Liver (tissue), 9 donors: Measurements from ENCODE around the gene RPL23. TPM values are rescaled to one million over a fixed set of nuclear protein-coding genes. Genes with fewer than 3 reads are reported as not detected.
A peak's percentile ranks its signal among the peaks of the same experiment; 100 is the strongest.

Experiments
- DNase-seq: peaks from one replicate; pipeline ENCODE4 v3.0.0-alpha.2; 2017; ENCODE audit warnings: low spot score
- H3K27ac ChIP-seq, 2 donors: one replicate each; pipeline ENCODE4 v1.7.0; 2013; ENCODE audit warnings: inconsistent platforms in 2 of 2, low read length in 2 of 2, control low read depth in 1 of 2, low read depth in 1 of 2, mild to moderate bottlenecking in 1 of 2
- H3K27me3 ChIP-seq, 4 donors: one replicate each; pipeline versions ENCODE4 v1.6.1 to v1.7.0; 2013; ENCODE audit warnings: low read length in 3 of 4, inconsistent platforms in 1 of 4, mild to moderate bottlenecking in 1 of 4, moderate library complexity in 1 of 4; ENCODE audit not compliant: control insufficient read depth in 4 of 4, insufficient read depth in 4 of 4
- H3K36me3 ChIP-seq, 4 donors: one replicate each; pipeline versions ENCODE4 v1.6.1 to v1.7.0; 2013; ENCODE audit warnings: low read length in 3 of 4, mild to moderate bottlenecking in 3 of 4, low read depth in 1 of 4, moderate library complexity in 1 of 4; ENCODE audit not compliant: control insufficient read depth in 4 of 4, insufficient read depth in 3 of 4
- H3K4me1 ChIP-seq, 4 donors: one replicate each; pipeline versions ENCODE4 v1.6.1 to v1.7.0; 2013; ENCODE audit warnings: low read length in 3 of 4, mild to moderate bottlenecking in 3 of 4, moderate library complexity in 1 of 4; ENCODE audit not compliant: control insufficient read depth in 4 of 4, insufficient read depth in 4 of 4
- H3K4me3 ChIP-seq, 3 donors: one replicate each; pipeline versions ENCODE4 v1.6.1 to v1.7.0; 2013; ENCODE audit warnings: low read length in 3 of 3, control low read depth in 1 of 3, low read depth in 1 of 3, mild to moderate bottlenecking in 1 of 3
- H3K9ac ChIP-seq, 2 donors: one replicate each; pipeline ENCODE4 v1.7.0; 2013; ENCODE audit warnings: low read length in 2 of 2, mild to moderate bottlenecking in 2 of 2, moderate library complexity in 2 of 2, control low read depth in 1 of 2, low read depth in 1 of 2
- H3K9me3 ChIP-seq, 4 donors: one replicate each; pipeline versions ENCODE4 v1.6.1 to v1.7.0; 2013; ENCODE audit warnings: low read length in 3 of 4; ENCODE audit not compliant: control insufficient read depth in 4 of 4
- ATF3 ChIP-seq: IDR thresholded peaks from 2 replicates; pipeline ENCODE4 v1.6.1; 2016; ENCODE audit warnings: antibody characterized with exemption
- CTCF ChIP-seq: fragments of 150-350 bp; IDR thresholded peaks from 2 replicates; pipeline ENCODE4 v1.5.1; 2017; ENCODE audit warnings: improper control_type of control experiment, low read depth, low read length; ENCODE audit not compliant: missing input control
- EGR1 ChIP-seq, 2 donors: IDR thresholded peaks; 2 replicates each; pipeline ENCODE4 v1.6.1; 2016 to 2018; ENCODE audit warnings: antibody characterized with exemption in 2 of 2, low read depth in 2 of 2
- FOXA1 ChIP-seq: IDR thresholded peaks from 2 replicates; pipeline ENCODE4 v1.6.1; 2016; ENCODE audit warnings: antibody characterized with exemption
- FOXA2 ChIP-seq: IDR thresholded peaks from 2 replicates; pipeline ENCODE4 v1.6.1; 2016; ENCODE audit warnings: antibody characterized with exemption
- GABPA ChIP-seq, 2 donors: IDR thresholded peaks in 1 of 2; conservative IDR thresholded peaks in 1 of 2; 2 replicates each; pipeline ENCODE4 v1.6.1; 2016; ENCODE audit warnings: antibody characterized with exemption in 2 of 2, mild to moderate bottlenecking in 1 of 2, moderate library complexity in 1 of 2
- HNF4A ChIP-seq, 2 donors: conservative IDR thresholded peaks; 2 replicates each; pipeline ENCODE4 v1.6.1; 2016; ENCODE audit warnings: antibody characterized with exemption in 2 of 2, mild to moderate bottlenecking in 2 of 2
- HNF4G ChIP-seq: IDR thresholded peaks from 2 replicates; pipeline ENCODE4 v1.6.1; 2016; ENCODE audit warnings: antibody characterized with exemption
- JUND ChIP-seq, 2 donors: IDR thresholded peaks; 2 replicates each; pipeline ENCODE4 v1.6.1; 2016; ENCODE audit warnings: antibody characterized with exemption in 2 of 2
- MAX ChIP-seq: IDR thresholded peaks from 2 replicates; pipeline ENCODE4 v1.6.1; 2016; ENCODE audit warnings: antibody characterized with exemption
- NR2F2 ChIP-seq: IDR thresholded peaks from 2 replicates; pipeline ENCODE4 v1.6.1; 2016; ENCODE audit warnings: antibody characterized with exemption
- RAD21 ChIP-seq, 2 donors: IDR thresholded peaks; 2 replicates each; pipeline ENCODE4 v1.6.1; 2016; ENCODE audit warnings: antibody characterized with exemption in 2 of 2, mild to moderate bottlenecking in 2 of 2
- REST ChIP-seq: IDR thresholded peaks from 2 replicates; pipeline ENCODE4 v1.6.1; 2016; ENCODE audit warnings: antibody characterized with exemption, mild to moderate bottlenecking
- RXRA ChIP-seq, 2 donors: IDR thresholded peaks; 2 replicates each; pipeline ENCODE4 v1.6.1; 2017 to 2018; ENCODE audit warnings: antibody characterized with exemption in 2 of 2, mild to moderate bottlenecking in 1 of 2
- SP1 ChIP-seq: IDR thresholded peaks from 2 replicates; pipeline ENCODE4 v1.6.1; 2018; ENCODE audit warnings: antibody characterized with exemption, mild to moderate bottlenecking
- TAF1 ChIP-seq: conservative IDR thresholded peaks from 2 replicates; pipeline ENCODE4 v1.6.1; 2016; ENCODE audit warnings: antibody characterized with exemption, mild to moderate bottlenecking
- YY1 ChIP-seq: IDR thresholded peaks from 2 replicates; pipeline ENCODE4 v1.6.1; 2016; ENCODE audit warnings: antibody characterized with exemption, mild to moderate bottlenecking
- WGBS: extraction: QIAGEN DNeasy Blood & Tissue Kit; methylation state at CpG from one replicate; pipeline ENCODE4 v1.1.7; 2013; 5-methylcytosine and 5-hydroxymethylcytosine counted together
- polyA plus RNA-seq, 2 donors: library from polyadenylated mRNA; stranded (reverse) in 1 of 2; unstranded in 1 of 2; fragments of 200-250 nt in 1 of 2; fragments of >200 nt in 1 of 2; fragmentation: Nextera tagmentation in 1 of 2; extraction: Ambion mirVana in 1 of 2; gene quantifications; one replicate each; pipeline versions ENCODE4 v1.2.1 to v1.2.3, GENCODE V29; 2013 to 2015
- total RNA-seq, 2 donors: library from RNA; depleted of rRNA; stranded (reverse); fragments of >200 nt; gene quantifications; one replicate each; pipeline ENCODE4 v1.2.3, GENCODE V29; 2014
- TF ChIP-seq, protein P1 (sequence below): IDR thresholded peaks from 2 replicates; pipeline ENCODE4 v1.6.1; 2016; ENCODE audit warnings: antibody characterized with exemption
- donor health status: healthy.
- donor health status: healthy.
- donor health status: healthy.
- donor health status: healthy.
- donor health status: healthy.

Gene RPL23
- total and polyA plus RNA-seq, 4 donors = 284 to 797 (median 646) TPM

DNA sequence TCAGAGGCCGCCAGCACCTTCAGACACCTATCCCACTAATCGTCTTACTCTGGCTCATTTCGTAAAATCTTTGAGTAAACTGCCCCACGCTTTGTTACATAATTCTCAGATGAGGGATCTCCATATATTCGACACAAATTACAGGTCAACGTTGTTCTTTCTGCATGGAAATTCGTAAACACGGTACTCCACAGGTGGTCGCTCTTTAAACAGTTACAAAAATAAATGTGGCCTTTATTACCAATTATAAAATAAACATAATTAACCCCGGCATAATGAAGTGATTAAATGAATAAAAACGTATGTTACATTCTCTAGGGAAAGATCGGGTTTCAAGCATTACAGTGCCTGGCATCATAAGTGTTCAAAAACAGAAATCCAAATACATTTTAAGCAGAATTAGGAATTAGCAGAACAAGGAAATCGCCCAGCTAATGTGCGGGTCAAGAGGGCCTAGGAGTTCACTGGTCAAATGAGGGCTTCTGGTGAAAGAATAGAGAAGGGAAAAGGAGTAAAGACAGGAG is 53.2 kb downstream of the RPL23 start:
- Histone ChIP-seq H3K27me3 (no peaks in the 10 kb centered on the region), H3K4me1 (peaks cover 4 to 37% (median 26%) of the 10 kb centered on the region in 4 donors), H3K4me3 (peak overlapping the region; percentile 52 to 82 (median 63)), H3K9ac (peak overlapping the region in 1 of 2 donors; percentile 9), H3K36me3 (peaks cover 12 to 35% (median 29%) of the 10 kb centered on the region in 4 donors), H3K9me3 (no peaks in the 10 kb centered on the region), H3K27ac (peak overlapping the region; percentile 93 to 99)
- no peak for DNase-seq
- WGBS = 25% methylated on average over 14 of the region's 14 CpGs
- TF ChIP-seq REST (no peak), NR2F2 (no peak), ATF3 (no peak), HNF4A (conservative IDR thresholded peaks at IDR 0.05) (peak; percentile 2 to 4)

GRCh38 chr17:38799501-38800236 is 53.9 kb downstream of the RPL23 start, which contains the start of gene PIP4K2B:
Gene PIP4K2B (minus strand): TSS chr17:38799556. CDS start chr17:38799424, 132 bp downstream.
- Histone ChIP-seq H3K9ac (peak within 1 kb of the TSS; percentile 54 to 81), H3K27me3 (no peaks in the 10 kb centered on the region), H3K9me3 (no peaks in the 10 kb centered on the region), H3K4me3 (peak within 1 kb of the TSS; percentile 82 to 89 (median 82)), H3K27ac (peak within 1 kb of the TSS; percentile 93 to 99), H3K4me1 (peaks cover 4 to 37% (median 26%) of the 10 kb centered on the region in 4 donors), H3K36me3 (peaks cover 9 to 31% (median 28%) of the 10 kb centered on the region in 4 donors)
- WGBS = under 1% methylated on average over 74 of the region's 76 CpGs
- DNase-seq = peak; percentile 95
- TF ChIP-seq HNF4G = no peak
- TF ChIP-seq, protein P1, sequence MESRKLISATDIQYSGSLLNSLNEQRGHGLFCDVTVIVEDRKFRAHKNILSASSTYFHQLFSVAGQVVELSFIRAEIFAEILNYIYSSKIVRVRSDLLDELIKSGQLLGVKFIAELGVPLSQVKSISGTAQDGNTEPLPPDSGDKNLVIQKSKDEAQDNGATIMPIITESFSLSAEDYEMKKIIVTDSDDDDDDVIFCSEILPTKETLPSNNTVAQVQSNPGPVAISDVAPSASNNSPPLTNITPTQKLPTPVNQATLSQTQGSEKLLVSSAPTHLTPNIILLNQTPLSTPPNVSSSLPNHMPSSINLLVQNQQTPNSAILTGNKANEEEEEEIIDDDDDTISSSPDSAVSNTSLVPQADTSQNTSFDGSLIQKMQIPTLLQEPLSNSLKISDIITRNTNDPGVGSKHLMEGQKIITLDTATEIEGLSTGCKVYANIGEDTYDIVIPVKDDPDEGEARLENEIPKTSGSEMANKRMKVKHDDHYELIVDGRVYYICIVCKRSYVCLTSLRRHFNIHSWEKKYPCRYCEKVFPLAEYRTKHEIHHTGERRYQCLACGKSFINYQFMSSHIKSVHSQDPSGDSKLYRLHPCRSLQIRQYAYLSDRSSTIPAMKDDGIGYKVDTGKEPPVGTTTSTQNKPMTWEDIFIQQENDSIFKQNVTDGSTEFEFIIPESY = peak; percentile 10
- TF ChIP-seq TAF1 = no peak
- peak; percentile 97 for TF ChIP-seq YY1
- peak; percentile 58 to 65 for TF ChIP-seq HNF4A (conservative IDR thresholded peaks at IDR 0.05)
- TF ChIP-seq ATF3 = no peak
- TF ChIP-seq GABPA (IDR thresholded peaks at IDR 0.05 in 1 of 2, conservative IDR thresholded peaks at IDR 0.05 in 1 of 2) = peak; percentile 45 to 68
- peak; percentile 76 for TF ChIP-seq SP1
- peak; percentile 16 for TF ChIP-seq FOXA2
- peak; percentile 73 for TF ChIP-seq MAX
- TF ChIP-seq EGR1 (IDR thresholded peaks at IDR 0.05; ENCODE audit: low read depth in 2 of 2) = peak; percentile 80 to 88
- TF ChIP-seq RXRA (IDR thresholded peaks at IDR 0.05) = peak in 1 of 2 donors; percentile 54
- peak; percentile 82 for TF ChIP-seq NR2F2
- TF ChIP-seq JUND (IDR thresholded peaks at IDR 0.05) = no peak
- no peak for TF ChIP-seq FOXA1
- peak; percentile 30 for TF ChIP-seq REST
- TF ChIP-seq CTCF = no peak
- TF ChIP-seq RAD21 (IDR thresholded peaks at IDR 0.05) = peak in 1 of 2 donors; percentile 24
